Measurements from ENCODE around the gene MUC20. TPM values are rescaled to one million over a fixed set of nuclear protein-coding genes. Genes with fewer than 3 reads are reported as not detected.

Gene MUC20
- total and polyA plus RNA-seq, 4 donors: 1.1 to 9.7 (median 7.7) TPM

GRCh38 chr3:195714380-195715011, 6.3 kb upstream of the MUC20 start:
- Histone ChIP-seq H3K4me3 (ENCODE audit: low read depth in 1 of 3, low read length in 3 of 3) (no peak overlapping the region), H3K9ac (ENCODE audit: low read depth in 1 of 2, low read length in 2 of 2) (no peak overlapping the region), H3K4me1 (ENCODE audit: control insufficient read depth in 4 of 4, insufficient read depth in 4 of 4, low read length in 3 of 4) (no peaks in the 10 kb centered on the region), H3K9me3 (ENCODE audit: control insufficient read depth in 4 of 4, low read length in 3 of 4) (no peaks in the 10 kb centered on the region), H3K27ac (ENCODE audit: low read depth in 1 of 2, low read length in 2 of 2) (no peak overlapping the region), H3K27me3 (ENCODE audit: control insufficient read depth in 4 of 4, insufficient read depth in 4 of 4, low read length in 3 of 4) (no peaks in the 10 kb centered on the region), H3K36me3 (ENCODE audit: control insufficient read depth in 4 of 4, insufficient read depth in 3 of 4, low read depth in 1 of 4, low read length in 3 of 4) (peaks cover 2 to 17% (median 6%) of the 10 kb centered on the region in 4 donors)
- no peak for TF ChIP-seq RAD21 (IDR thresholded peaks at IDR 0.05)
- TF ChIP-seq MAX (IDR thresholded peaks at IDR 0.05): no peak
- TF ChIP-seq ZBTB33 (IDR thresholded peaks at IDR 0.05): no peak
- TF ChIP-seq REST (IDR thresholded peaks at IDR 0.05): no peak
- no peak for TF ChIP-seq CTCF (IDR thresholded peaks at IDR 0.05; ENCODE audit: low read depth, low read length, missing input control)
- TF ChIP-seq HNF4G (IDR thresholded peaks at IDR 0.05): no peak
- no peak for TF ChIP-seq SP1 (IDR thresholded peaks at IDR 0.05)
- WGBS: 88% methylated on average over 6 of the region's 6 CpGs
- no peak for DNase-seq (ENCODE audit: low spot score)

GRCh38 chr3:195715134-195715533, 5.6 kb upstream of the MUC20 start:
- H3K4me3 ChIP-seq (ENCODE audit: low read depth in 1 of 3, low read length in 3 of 3): no peak overlapping the region

More at GRCh38 chr3:195715134-195715533, 5.6 kb upstream of the MUC20 start:
- Histone ChIP-seq H3K27me3 (ENCODE audit: control insufficient read depth in 4 of 4, insufficient read depth in 4 of 4, low read length in 3 of 4) (no peaks in the 10 kb centered on the region), H3K4me1 (ENCODE audit: control insufficient read depth in 4 of 4, insufficient read depth in 4 of 4, low read length in 3 of 4) (no peaks in the 10 kb centered on the region), H3K27ac (ENCODE audit: low read depth in 1 of 2, low read length in 2 of 2) (no peak overlapping the region), H3K36me3 (ENCODE audit: control insufficient read depth in 4 of 4, insufficient read depth in 3 of 4, low read depth in 1 of 4, low read length in 3 of 4) (peaks cover 0 to 14% (median 5%) of the 10 kb centered on the region in 4 donors), H3K9ac (ENCODE audit: low read depth in 1 of 2, low read length in 2 of 2) (no peak overlapping the region), H3K9me3 (ENCODE audit: control insufficient read depth in 4 of 4, low read length in 3 of 4) (no peaks in the 10 kb centered on the region)
- no peak for TF ChIP-seq FOXA2 (IDR thresholded peaks at IDR 0.05)
- no peak for TF ChIP-seq CTCF (IDR thresholded peaks at IDR 0.05; ENCODE audit: low read depth, low read length, missing input control)
- TF ChIP-seq REST (IDR thresholded peaks at IDR 0.05): no peak
- TF ChIP-seq NR2F2 (IDR thresholded peaks at IDR 0.05): no peak
- TF ChIP-seq TAF1 (conservative IDR thresholded peaks at IDR 0.05): no peak
- TF ChIP-seq ZBTB33 (IDR thresholded peaks at IDR 0.05): no peak
- no peak for TF ChIP-seq JUND (IDR thresholded peaks at IDR 0.05)
- no peak for TF ChIP-seq HNF4G (IDR thresholded peaks at IDR 0.05)
- no peak for TF ChIP-seq GABPA (IDR thresholded peaks at IDR 0.05 in 1 of 2, conservative IDR thresholded peaks at IDR 0.05 in 1 of 2)
- WGBS: 63% methylated on average over 4 of the region's 4 CpGs
- no peak for DNase-seq (ENCODE audit: low spot score)
